HepG2 (cell line): ENCODE results near the gene CEBPB. TPM values are rescaled to one million over a fixed set of nuclear protein-coding genes. Genes with fewer than 3 reads are reported as not detected.

Source experiments
- AKAP8 ChIP-seq: sonication (generic); formaldehyde crosslinking; IDR thresholded peaks from 2 replicates; pipeline ENCODE4 v1.5.1; 2020; ENCODE audit warnings: mild to moderate bottlenecking, missing genetic modification reagents
- E2F5 ChIP-seq: sonication (generic); formaldehyde crosslinking; conservative IDR thresholded peaks from 2 replicates; pipeline ENCODE4 v1.4.0; 2020; ENCODE audit warnings: missing genetic modification reagents
- EP300 ChIP-seq, 3 experiments: sonication (generic) in 1 of 3; formaldehyde crosslinking in 1 of 3; IDR thresholded peaks; 2 replicates each; pipeline versions ENCODE4 v1.5.1 to v1.6.1; 2011 to 2020; ENCODE audit warnings: low read depth in 2 of 3, low read length in 2 of 3, borderline replicate concordance in 1 of 3, improper control_type of control experiment in 1 of 3, mild to moderate bottlenecking in 1 of 3, missing genetic modification reagents in 1 of 3, moderate library complexity in 1 of 3
- RBM22 ChIP-seq: fragments of 200-400 bp; formaldehyde crosslinking; optimal IDR thresholded peaks from 2 replicates; pipeline ENCODE3; 2017; ENCODE audit warnings: mild to moderate bottlenecking, low read length, moderate library complexity
- RCOR2 ChIP-seq: IDR thresholded peaks from 2 replicates; pipeline ENCODE4 v1.6.1; 2016; ENCODE audit warnings: missing biosample characterization, missing genetic modification reagents
- RNF219 ChIP-seq: sonication (generic); formaldehyde crosslinking; IDR thresholded peaks from 2 replicates; pipeline ENCODE4 v1.5.0; 2020; ENCODE audit warnings: mild to moderate bottlenecking, missing genetic modification reagents
- SIX4 ChIP-seq: sonication (generic); formaldehyde crosslinking; IDR thresholded peaks from 2 replicates; pipeline ENCODE4 v1.4.0; 2020; ENCODE audit warnings: missing genetic modification reagents
- SP4 ChIP-seq: sonication (generic); formaldehyde crosslinking; IDR thresholded peaks from 2 replicates; pipeline ENCODE4 v1.8.1; 2023; ENCODE audit warnings: mild to moderate bottlenecking, missing genetic modification reagents
- SUZ12 ChIP-seq: fragments of 150-350 bp; IDR thresholded peaks from 2 replicates; pipeline ENCODE4 v1.6.1; 2014; ENCODE audit warnings: low read depth, low read length
- ZKSCAN8 ChIP-seq: IDR thresholded peaks from 2 replicates; pipeline ENCODE4 v1.6.1; 2016; ENCODE audit warnings: borderline replicate concordance, missing genetic modification reagents, missing compliant biosample characterization
- ZMYM3 ChIP-seq: sonication (generic); formaldehyde crosslinking; IDR thresholded peaks from 2 replicates; pipeline ENCODE4 v1.5.1; 2020; ENCODE audit warnings: mild to moderate bottlenecking, missing genetic modification reagents
- ZNF543 ChIP-seq: sonication (generic); formaldehyde crosslinking; IDR thresholded peaks from 2 replicates; pipeline ENCODE4 v1.4.0; 2020; ENCODE audit warnings: mild to moderate bottlenecking, missing genetic modification reagents
- ZNF672 ChIP-seq: sonication (generic); formaldehyde crosslinking; IDR thresholded peaks from 2 replicates; pipeline ENCODE4 v1.8.1; 2022; ENCODE audit warnings: missing genetic modification reagents
- ZNF777 ChIP-seq: sonication (generic); formaldehyde crosslinking; IDR thresholded peaks from 2 replicates; pipeline ENCODE4 v1.4.0; 2020; ENCODE audit warnings: missing genetic modification reagents
- ZSCAN25 ChIP-seq: sonication (generic); formaldehyde crosslinking; IDR thresholded peaks from 2 replicates; pipeline ENCODE4 v1.8.0; 2022; ENCODE audit warnings: mild to moderate bottlenecking, missing genetic modification reagents
- polyA plus RNA-seq, 8 experiments: library from polyadenylated mRNA; depleted of rRNA in 3 of 8; stranded (reverse) in 7 of 8; unstranded in 1 of 8; fragments of >200 nt; fragmentation: Illumina TruSeq in 4 of 8; extraction: Trizol in 4 of 8; gene quantifications; 2 replicates each; pipeline versions ENCODE4 v1.2.1 to v1.2.3, GENCODE V29; 2011 to 2016; ENCODE audit warnings: low read depth in 4 of 8, missing spikeins in 1 of 8, mixed read lengths in 1 of 8; ENCODE audit not compliant: insufficient read depth in 1 of 8
- total RNA-seq, 5 experiments: library from RNA; depleted of rRNA; stranded (reverse); fragments of >200 nt; fragmentation: Illumina TruSeq; extraction: Trizol; gene quantifications; 2 replicates each; pipeline ENCODE4 v1.2.3, GENCODE V29; 2016; ENCODE audit warnings: low read depth in 1 of 5
- TF ChIP-seq, protein P1 (sequence below): sonication (generic); formaldehyde crosslinking; IDR thresholded peaks from 2 replicates; pipeline ENCODE4 v1.9.0; 2021; ENCODE audit warnings: missing genetic modification reagents, borderline replicate concordance
- TF ChIP-seq, protein P2 (sequence below): sonication (generic); formaldehyde crosslinking; conservative IDR thresholded peaks from 2 replicates; pipeline ENCODE4 v1.5.0; 2020; ENCODE audit warnings: missing genetic modification reagents
- TF ChIP-seq, protein P3 (sequence below): sonication (generic); formaldehyde crosslinking; IDR thresholded peaks from 2 replicates; pipeline ENCODE4 v1.5.1; 2020; ENCODE audit warnings: mild to moderate bottlenecking, missing genetic modification reagents

CEBPB gene
- total and polyA plus RNA-seq, 2 of the 13 experiments (the other 11 are each of a cell fraction or from before 2014, with no cell fraction given) = 18.5 to 28.2 TPM

DNA sequence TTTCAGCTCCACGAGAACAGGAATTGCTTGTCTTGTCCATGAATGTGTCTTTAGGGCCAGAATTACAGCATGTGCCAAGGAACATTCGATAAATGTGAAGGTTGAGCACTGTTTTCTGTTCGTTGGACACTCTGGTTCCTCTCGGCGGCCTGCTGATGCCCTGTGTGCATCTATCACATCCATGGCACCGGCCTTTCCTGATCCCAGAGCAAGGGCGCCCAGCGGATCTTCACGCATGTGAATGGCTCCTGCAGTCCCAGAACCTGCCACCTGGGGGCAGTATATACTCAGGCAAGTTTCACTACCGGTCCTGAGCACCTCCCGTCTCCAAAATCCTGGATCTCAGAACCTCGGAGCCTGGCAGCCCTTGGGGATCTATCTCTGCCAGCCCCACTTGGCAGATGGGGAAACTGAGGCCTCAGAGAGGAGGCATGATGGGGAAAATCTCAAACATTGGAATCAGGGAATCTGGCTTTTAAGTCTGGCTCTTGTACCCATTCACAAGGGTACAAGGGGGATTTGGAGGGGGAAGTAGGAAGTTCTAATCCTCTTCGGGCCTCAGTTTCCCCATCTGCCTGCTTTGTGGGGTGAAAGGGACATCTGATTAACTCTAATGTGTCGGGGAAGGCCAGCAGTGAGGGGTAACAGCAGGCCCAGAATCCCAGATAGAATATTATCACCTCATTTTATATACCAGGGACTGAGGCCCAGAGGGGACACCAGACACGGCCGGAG, 4.3 kb upstream of the CEBPB start (continued):
- TF ChIP-seq RNF219 (CRISPR knock-in tag) (no peak), RCOR2 (CRISPR knock-in tag) (peak; percentile 63; the same call in 1 of the 2 replicates), ZMYM3 (peak; percentile 84), ZNF543 (CRISPR knock-in tag) (no peak), AKAP8 (CRISPR knock-in tag) (0 out of 2 replicates have a peak, but pooled peaks have one; percentile 27), EP300 (IDR thresholded peaks at IDR 0.05; ENCODE audit: low read depth in 2 of 2, low read length in 2 of 2) (peak in 1 of 2 experiments; percentile 31; a peak in 1 of 4 replicates), EP300 (CRISPR knock-in tag; IDR thresholded peaks at IDR 0.05; ENCODE audit: borderline replicate concordance) (peak; percentile 47; the same call in 1 of the 2 replicates), ZNF777 (CRISPR knock-in tag) (peak; percentile 47; the same call in 1 of the 2 replicates), SUZ12 (no peak), RBM22 (peak; percentile 53), E2F5 (peak; percentile 38; the same call in 1 of the 2 replicates), ZSCAN25 (CRISPR knock-in tag) (peak; percentile 60; the same call in 1 of the 2 replicates), ZKSCAN8 (CRISPR knock-in tag) (peak; percentile 68; the same call in 1 of the 2 replicates), SP4 (CRISPR knock-in tag) (no peak), SIX4 (0 out of 2 replicates have a peak, but pooled peaks have one; percentile 39), ZNF672 (CRISPR knock-in tag) (no peak)
- TF ChIP-seq, protein P1, sequence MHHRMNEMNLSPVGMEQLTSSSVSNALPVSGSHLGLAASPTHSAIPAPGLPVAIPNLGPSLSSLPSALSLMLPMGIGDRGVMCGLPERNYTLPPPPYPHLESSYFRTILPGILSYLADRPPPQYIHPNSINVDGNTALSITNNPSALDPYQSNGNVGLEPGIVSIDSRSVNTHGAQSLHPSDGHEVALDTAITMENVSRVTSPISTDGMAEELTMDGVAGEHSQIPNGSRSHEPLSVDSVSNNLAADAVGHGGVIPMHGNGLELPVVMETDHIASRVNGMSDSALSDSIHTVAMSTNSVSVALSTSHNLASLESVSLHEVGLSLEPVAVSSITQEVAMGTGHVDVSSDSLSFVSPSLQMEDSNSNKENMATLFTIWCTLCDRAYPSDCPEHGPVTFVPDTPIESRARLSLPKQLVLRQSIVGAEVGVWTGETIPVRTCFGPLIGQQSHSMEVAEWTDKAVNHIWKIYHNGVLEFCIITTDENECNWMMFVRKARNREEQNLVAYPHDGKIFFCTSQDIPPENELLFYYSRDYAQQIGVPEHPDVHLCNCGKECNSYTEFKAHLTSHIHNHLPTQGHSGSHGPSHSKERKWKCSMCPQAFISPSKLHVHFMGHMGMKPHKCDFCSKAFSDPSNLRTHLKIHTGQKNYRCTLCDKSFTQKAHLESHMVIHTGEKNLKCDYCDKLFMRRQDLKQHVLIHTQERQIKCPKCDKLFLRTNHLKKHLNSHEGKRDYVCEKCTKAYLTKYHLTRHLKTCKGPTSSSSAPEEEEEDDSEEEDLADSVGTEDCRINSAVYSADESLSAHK (CRISPR knock-in tag) = no peak
- TF ChIP-seq, protein P2, sequence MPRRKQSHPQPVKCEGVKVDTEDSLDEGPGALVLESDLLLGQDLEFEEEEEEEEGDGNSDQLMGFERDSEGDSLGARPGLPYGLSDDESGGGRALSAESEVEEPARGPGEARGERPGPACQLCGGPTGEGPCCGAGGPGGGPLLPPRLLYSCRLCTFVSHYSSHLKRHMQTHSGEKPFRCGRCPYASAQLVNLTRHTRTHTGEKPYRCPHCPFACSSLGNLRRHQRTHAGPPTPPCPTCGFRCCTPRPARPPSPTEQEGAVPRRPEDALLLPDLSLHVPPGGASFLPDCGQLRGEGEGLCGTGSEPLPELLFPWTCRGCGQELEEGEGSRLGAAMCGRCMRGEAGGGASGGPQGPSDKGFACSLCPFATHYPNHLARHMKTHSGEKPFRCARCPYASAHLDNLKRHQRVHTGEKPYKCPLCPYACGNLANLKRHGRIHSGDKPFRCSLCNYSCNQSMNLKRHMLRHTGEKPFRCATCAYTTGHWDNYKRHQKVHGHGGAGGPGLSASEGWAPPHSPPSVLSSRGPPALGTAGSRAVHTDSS (CRISPR knock-in tag) = 0 out of 2 replicates have a peak, but pooled peaks have one; percentile 74
- TF ChIP-seq, protein P3, sequence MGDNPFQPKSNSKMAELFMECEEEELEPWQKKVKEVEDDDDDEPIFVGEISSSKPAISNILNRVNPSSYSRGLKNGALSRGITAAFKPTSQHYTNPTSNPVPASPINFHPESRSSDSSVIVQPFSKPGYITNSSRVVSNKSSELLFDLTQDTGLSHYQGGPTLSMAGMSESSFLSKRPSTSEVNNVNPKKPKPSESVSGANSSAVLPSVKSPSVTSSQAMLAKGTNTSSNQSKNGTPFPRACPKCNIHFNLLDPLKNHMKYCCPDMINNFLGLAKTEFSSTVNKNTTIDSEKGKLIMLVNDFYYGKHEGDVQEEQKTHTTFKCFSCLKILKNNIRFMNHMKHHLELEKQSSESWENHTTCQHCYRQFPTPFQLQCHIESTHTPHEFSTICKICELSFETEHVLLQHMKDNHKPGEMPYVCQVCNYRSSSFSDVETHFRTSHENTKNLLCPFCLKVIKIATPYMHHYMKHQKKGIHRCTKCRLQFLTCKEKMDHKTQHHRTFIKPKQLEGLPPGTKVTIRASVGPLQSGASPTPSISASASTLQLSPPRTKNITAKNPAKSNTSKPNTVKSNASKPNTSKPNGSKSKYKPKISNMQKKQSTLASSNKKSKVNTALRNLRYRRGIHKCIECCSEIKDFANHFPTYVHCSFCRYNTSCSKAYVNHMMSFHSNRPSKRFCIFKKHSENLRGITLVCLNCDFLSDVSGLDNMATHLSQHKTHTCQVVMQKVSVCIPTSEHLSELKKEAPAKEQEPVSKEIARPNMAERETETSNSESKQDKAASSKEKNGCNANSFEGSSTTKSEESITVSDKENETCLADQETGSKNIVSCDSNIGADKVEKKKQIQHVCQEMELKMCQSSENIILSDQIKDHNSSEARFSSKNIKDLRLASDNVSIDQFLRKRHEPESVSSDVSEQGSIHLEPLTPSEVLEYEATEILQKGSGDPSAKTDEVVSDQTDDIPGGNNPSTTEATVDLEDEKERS (CRISPR knock-in tag) = 0 out of 2 replicates have a peak, but pooled peaks have one; percentile 20
